GM10266 (cell line): ENCODE measurements around the gene GRM4.

Experiments
- DNase-seq: peaks from one replicate; pipeline ENCODE4 v3.0.0; 2012; ENCODE audit errors: extremely low spot score
- CTCF ChIP-seq: IDR thresholded peaks from 2 replicates; pipeline ENCODE4 v1.5.1; 2012; ENCODE audit warnings: mild to moderate bottlenecking, low read depth; ENCODE audit not compliant: control insufficient read depth, insufficient read depth; ENCODE audit errors: missing control alignments

The GRM4 gene

GRCh38 chr6:34059136-34059731 lies 86.7 kb downstream of the GRM4 start:
- no peak for DNase-seq
- TF ChIP-seq CTCF: no peak

GRCh38 chr6:34057790-34058189 lies 88.1 kb downstream of the GRM4 start:
- no peak for DNase-seq
- no peak for TF ChIP-seq CTCF

GRCh38 chr6:34057191-34057590 lies 88.7 kb downstream of the GRM4 start:
- no peak for DNase-seq
- no peak for TF ChIP-seq CTCF

- TF ChIP-seq CTCF: no peak
- peak; percentile 45 for DNase-seq
These were observed 89.4 kb downstream of the GRM4 start for GRCh38 chr6:34056305-34057108.

GRCh38 chr6:34055223-34055933 lies 90.5 kb downstream of the GRM4 start:
- peak; percentile 78 for TF ChIP-seq CTCF
- DNase-seq: peak; percentile 80

GRCh38 chr6:34053721-34054120 lies 92.2 kb downstream of the GRM4 start:
- no peak for TF ChIP-seq CTCF

More at GRCh38 chr6:34053721-34054120, 92.2 kb downstream of the GRM4 start:
- DNase-seq: no peak
